CD14-positive monocyte (primary cell): ENCODE results near the gene TFEB. TPM values are rescaled to one million over a fixed set of nuclear protein-coding genes. Genes with fewer than 3 reads are reported as not detected.

Source experiments
- DNase-seq, 3 donors: peaks; one replicate each; pipeline ENCODE4 v3.0.0-alpha.2; 2011 to 2022
- H2AFZ ChIP-seq: 2 replicates; pipeline ENCODE4 v1.6.0; 2012; ENCODE audit warnings: mild to moderate bottlenecking, low read depth, low read length, inconsistent platforms; ENCODE audit not compliant: insufficient read depth, poor library complexity, severe bottlenecking
- H3K27ac ChIP-seq, 2 donors: 1 replicate in 1 of 2; 2 replicates in 1 of 2; pipeline ENCODE4 v1.5.1; 2012 to 2013; ENCODE audit warnings: low read length in 2 of 2, control low read depth in 1 of 2, inconsistent platforms in 1 of 2, low read depth in 1 of 2, mild to moderate bottlenecking in 1 of 2
- H3K27me3 ChIP-seq, 2 donors: one replicate each; pipeline versions ENCODE4 v1.6.0 to v1.6.1; 2011 to 2013; ENCODE audit warnings: low read length in 2 of 2; ENCODE audit not compliant: control insufficient read depth in 2 of 2, insufficient read depth in 2 of 2
- H3K36me3 ChIP-seq, 2 donors: replicated peaks in 1 of 2; 1 replicate in 1 of 2; 2 replicates in 1 of 2; pipeline versions ENCODE4 v1.5.1 to v1.6.1; 2012 to 2013; ENCODE audit warnings: low read length in 2 of 2, control low read depth in 1 of 2, inconsistent platforms in 1 of 2, mild to moderate bottlenecking in 1 of 2; ENCODE audit not compliant: insufficient read depth in 2 of 2, control insufficient read depth in 1 of 2
- H3K4me1 ChIP-seq, 2 donors: 1 replicate in 1 of 2; 2 replicates in 1 of 2; pipeline versions ENCODE4 v1.5.1 to v1.6.1; 2012 to 2013; ENCODE audit warnings: low read length in 2 of 2, control low read depth in 1 of 2, inconsistent platforms in 1 of 2, mild to moderate bottlenecking in 1 of 2, moderate library complexity in 1 of 2; ENCODE audit not compliant: insufficient read depth in 2 of 2, control insufficient read depth in 1 of 2
- H3K4me2 ChIP-seq: replicated peaks from 2 replicates; pipeline ENCODE3; 2012; ENCODE audit warnings: low read length, moderate library complexity, mild to moderate bottlenecking; ENCODE audit not compliant: poor library complexity, severe bottlenecking; ENCODE audit errors: extremely low read depth
- H3K4me3 ChIP-seq, 3 experiments: fragments of 200-600 bp in 1 of 3; sonication (generic) in 1 of 3; replicated peaks in 1 of 3; 1 replicate in 2 of 3; 2 replicates in 1 of 3; pipeline ENCODE4 v1.5.1; 2011 to 2013; ENCODE audit warnings: low read length in 3 of 3, mild to moderate bottlenecking in 3 of 3, control low read depth in 2 of 3, low read depth in 2 of 3, inconsistent platforms in 1 of 3, moderate library complexity in 1 of 3
- H3K79me2 ChIP-seq: 2 replicates; pipeline ENCODE4 v1.6.0; 2012; ENCODE audit warnings: mild to moderate bottlenecking, control low read depth, inconsistent platforms, low read length, moderate library complexity; ENCODE audit not compliant: insufficient read depth
- H3K9ac ChIP-seq: 2 replicates; pipeline ENCODE4 v1.6.0; 2017; ENCODE audit warnings: low read length, mild to moderate bottlenecking; ENCODE audit not compliant: insufficient read depth, poor library complexity, severe bottlenecking
- H3K9me3 ChIP-seq, 2 donors: replicated peaks in 1 of 2; 1 replicate in 1 of 2; 2 replicates in 1 of 2; pipeline versions ENCODE4 v1.5.1 to v1.6.1; 2012 to 2013; ENCODE audit warnings: low read length in 2 of 2, control low read depth in 1 of 2; ENCODE audit not compliant: control insufficient read depth in 1 of 2, insufficient read depth in 1 of 2
- H4K20me1 ChIP-seq: 2 replicates; pipeline ENCODE4 v1.6.0; 2012; ENCODE audit warnings: mild to moderate bottlenecking, low read length, control low read depth, moderate library complexity; ENCODE audit not compliant: insufficient read depth
- H3K27ac Mint-ChIP-seq, 7 donors: one replicate each; pipeline ENCODE4 v1.8.0; 2020; ENCODE audit warnings: mild to moderate bottlenecking in 7 of 7, mixed read lengths in 7 of 7, moderate library complexity in 6 of 7, inconsistent platforms in 2 of 7
- H3K27me3 Mint-ChIP-seq, 3 donors: one replicate each; pipeline ENCODE4 v1.8.0; 2021 to 2022; ENCODE audit warnings: low read depth in 3 of 3, mild to moderate bottlenecking in 3 of 3, mixed read lengths in 3 of 3, moderate library complexity in 3 of 3, inconsistent platforms in 1 of 3
- H3K36me3 Mint-ChIP-seq, 2 donors: one replicate each; pipeline ENCODE4 v1.8.0; 2020; ENCODE audit warnings: mixed read lengths in 2 of 2, inconsistent platforms in 1 of 2, mild to moderate bottlenecking in 1 of 2
- H3K4me1 Mint-ChIP-seq: one replicate; pipeline ENCODE4 v1.8.0; 2020; ENCODE audit warnings: mild to moderate bottlenecking, mixed read lengths
- H3K4me3 Mint-ChIP-seq, 2 donors: one replicate each; pipeline ENCODE4 v1.8.0; 2020; ENCODE audit warnings: mild to moderate bottlenecking in 2 of 2, mixed read lengths in 2 of 2, moderate library complexity in 1 of 2
- H3K9me3 Mint-ChIP-seq, 7 donors: one replicate each; pipeline ENCODE4 v1.8.0; 2020 to 2022; ENCODE audit warnings: mixed read lengths in 7 of 7, mild to moderate bottlenecking in 6 of 7, moderate library complexity in 6 of 7, inconsistent platforms in 2 of 7
- WGBS: methylation state at CpG from one replicate; pipeline ENCODE4 v1.1.5; 2013; ENCODE audit warnings: missing lambda C conversion rate; ENCODE audit not compliant: insufficient coverage; 5-methylcytosine and 5-hydroxymethylcytosine counted together
- intact Hi-C, 2 donors: fragments of 100-400 bp; cut with micrococcal nuclease; formaldehyde crosslinking; loops; one replicate each; pipeline versions ENCODE4 v1.15.0 to v1.15.1; 2023
- polyA plus RNA-seq, 3 donors: library from polyadenylated mRNA; depleted of rRNA in 1 of 3; unstranded in 2 of 3; stranded (reverse) in 1 of 3; fragments of 300-500 nt in 2 of 3; fragments of >200 nt in 1 of 3; fragmentation: Illumina TruSeq in 2 of 3; gene quantifications; 1 replicate in 2 of 3; 2 replicates in 1 of 3; pipeline ENCODE4 v1.2.3, GENCODE V29; 2012 to 2021
- TF ChIP-seq, protein P1 (sequence below): fragments of 200-600 bp; IDR thresholded peaks from one replicate; pipeline ENCODE4 v1.8.0; 2022; ENCODE audit warnings: antibody characterized with exemption, mild to moderate bottlenecking

Gene TFEB
- polyA plus RNA-seq, 3 donors = 42.6 to 60.0 (median 55.0) TPM

- peak; percentile 96 to 98 (median 98) for DNase-seq
- no peaks in the 10 kb centered on the region for H3K27me3 ChIP-seq
- WGBS = 15% methylated on average over 20 of the region's 21 CpGs
- H3K36me3 ChIP-seq = peaks cover 0 to 8% of the 10 kb centered on the region in 2 donors
- peaks cover 90 to 98% of the 10 kb centered on the region in 2 donors for H3K4me1 ChIP-seq
- no peaks in the 10 kb centered on the region for H3K9me3 ChIP-seq
- H3K79me2 ChIP-seq = peaks cover 97% of the 10 kb centered on the region
- peaks cover 92% of the 10 kb centered on the region for H3K4me1 Mint-ChIP-seq
- intact Hi-C loops = loop anchor here (1.0 to 10.0 kb wide), 4 partner anchors 17 to 1064 kb away; partner anchors contain the start of gene USP49 (in 1 of the 2)
- peaks cover 0 to 1% (median 0%) of the 10 kb centered on the region in 3 donors for H3K27me3 Mint-ChIP-seq
- H3K27ac ChIP-seq = peak overlapping the region; percentile 81 to 88
- TF ChIP-seq, protein P1, sequence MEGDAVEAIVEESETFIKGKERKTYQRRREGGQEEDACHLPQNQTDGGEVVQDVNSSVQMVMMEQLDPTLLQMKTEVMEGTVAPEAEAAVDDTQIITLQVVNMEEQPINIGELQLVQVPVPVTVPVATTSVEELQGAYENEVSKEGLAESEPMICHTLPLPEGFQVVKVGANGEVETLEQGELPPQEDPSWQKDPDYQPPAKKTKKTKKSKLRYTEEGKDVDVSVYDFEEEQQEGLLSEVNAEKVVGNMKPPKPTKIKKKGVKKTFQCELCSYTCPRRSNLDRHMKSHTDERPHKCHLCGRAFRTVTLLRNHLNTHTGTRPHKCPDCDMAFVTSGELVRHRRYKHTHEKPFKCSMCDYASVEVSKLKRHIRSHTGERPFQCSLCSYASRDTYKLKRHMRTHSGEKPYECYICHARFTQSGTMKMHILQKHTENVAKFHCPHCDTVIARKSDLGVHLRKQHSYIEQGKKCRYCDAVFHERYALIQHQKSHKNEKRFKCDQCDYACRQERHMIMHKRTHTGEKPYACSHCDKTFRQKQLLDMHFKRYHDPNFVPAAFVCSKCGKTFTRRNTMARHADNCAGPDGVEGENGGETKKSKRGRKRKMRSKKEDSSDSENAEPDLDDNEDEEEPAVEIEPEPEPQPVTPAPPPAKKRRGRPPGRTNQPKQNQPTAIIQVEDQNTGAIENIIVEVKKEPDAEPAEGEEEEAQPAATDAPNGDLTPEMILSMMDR = no peak
- H2AFZ ChIP-seq = no peak overlapping the region
- H3K27ac Mint-ChIP-seq = peak overlapping the region; percentile 97 to 99 (median 98)
- no peaks in the 10 kb centered on the region for H3K9me3 Mint-ChIP-seq
- peak overlapping the region; percentile 60 for H3K9ac ChIP-seq
- H3K4me3 ChIP-seq = peak overlapping the region; percentile 43 to 79 (median 49)
- peaks cover 94% of the 10 kb centered on the region for H4K20me1 ChIP-seq
- peak overlapping the region; percentile 81 to 93 for H3K4me3 Mint-ChIP-seq
- H3K4me2 ChIP-seq = peak overlapping the region; percentile 86
- H3K36me3 Mint-ChIP-seq = peaks cover 17 to 32% of the 10 kb centered on the region in 2 donors
Measured at GRCh38 chr6:41723530-41724227, 11.7 kb downstream of the TFEB start.

DNA sequence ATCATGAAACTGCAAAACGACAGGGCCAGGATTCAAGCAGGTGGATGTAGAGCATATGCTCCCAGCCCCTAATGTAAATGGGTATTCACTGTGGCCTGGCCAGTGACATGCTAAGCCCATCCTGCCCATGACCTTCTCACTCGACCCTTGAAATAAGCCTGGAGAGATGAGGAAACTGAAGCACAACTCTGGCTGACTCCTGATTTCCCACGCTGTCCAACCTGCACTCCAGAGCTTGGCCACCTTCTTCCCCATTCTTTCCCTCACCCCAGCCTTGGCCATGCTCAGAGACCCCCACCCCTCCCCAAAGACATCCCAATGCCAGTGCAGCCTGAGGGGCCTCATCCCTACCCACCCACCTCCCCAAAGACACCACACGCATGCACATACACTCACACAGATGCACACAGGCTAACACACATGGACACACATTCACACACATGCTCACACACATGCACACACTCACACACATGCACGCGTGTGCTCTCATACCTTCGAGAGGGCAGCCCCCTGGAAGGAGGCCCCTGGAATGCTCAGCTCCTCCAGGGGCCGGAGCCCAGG, 12.4 kb downstream of the TFEB start:
- no peaks in the 10 kb centered on the region for H3K9me3 Mint-ChIP-seq
- peaks cover 91 to 98% of the 10 kb centered on the region in 2 donors for H3K4me1 ChIP-seq
- H3K9me3 ChIP-seq = no peaks in the 10 kb centered on the region
- H3K27ac Mint-ChIP-seq = peak overlapping the region; percentile 97 to 99 (median 98)
- H3K4me3 Mint-ChIP-seq = peak overlapping the region; percentile 81 to 93
- no peaks in the 10 kb centered on the region for H3K27me3 ChIP-seq
- peak overlapping the region; percentile 81 to 88 for H3K27ac ChIP-seq
- peaks cover 92% of the 10 kb centered on the region for H3K4me1 Mint-ChIP-seq
- peak overlapping the region; percentile 43 to 79 (median 49) for H3K4me3 ChIP-seq
- H3K4me2 ChIP-seq = peak overlapping the region; percentile 86
- peaks cover 0 to 1% (median 0%) of the 10 kb centered on the region in 3 donors for H3K27me3 Mint-ChIP-seq
- peak overlapping the region; percentile 60 for H3K9ac ChIP-seq
- intact Hi-C loops = loop anchor here (1.0 to 10.0 kb wide), 4 partner anchors 16 to 1064 kb away; partner anchors contain the start of gene USP49 (in 1 of the 2)
- WGBS = 10% methylated on average over 8 of the region's 8 CpGs
- H3K79me2 ChIP-seq = peaks cover 97% of the 10 kb centered on the region
- no peak for DNase-seq
- peaks cover 17 to 32% of the 10 kb centered on the region in 2 donors for H3K36me3 Mint-ChIP-seq
- H4K20me1 ChIP-seq = peaks cover 94% of the 10 kb centered on the region
- TF ChIP-seq, protein P1 = no peak
- no peak overlapping the region for H2AFZ ChIP-seq
- H3K36me3 ChIP-seq = peaks cover 0 to 2% of the 10 kb centered on the region in 2 donors
